ENCODE measurements around the gene ELFN1.

The ELFN1 gene

GRCh38 chr7:1665549-1666316, 4.3 kb upstream of the ELFN1 start:
- H3K4me3 ChIP-seq (ENCODE audit: low read depth, low read length), result peak overlapping the region; percentile 58
- peaks cover 3% of the 10 kb centered on the region; the same call in 1 of the 2 replicates for H3K36me3 ChIP-seq
- no peaks in the 10 kb centered on the region for H3K9me3 ChIP-seq (ENCODE audit: severe bottlenecking)
- DNase-seq, result peak; percentile 42
- TF ChIP-seq, protein P1, sequence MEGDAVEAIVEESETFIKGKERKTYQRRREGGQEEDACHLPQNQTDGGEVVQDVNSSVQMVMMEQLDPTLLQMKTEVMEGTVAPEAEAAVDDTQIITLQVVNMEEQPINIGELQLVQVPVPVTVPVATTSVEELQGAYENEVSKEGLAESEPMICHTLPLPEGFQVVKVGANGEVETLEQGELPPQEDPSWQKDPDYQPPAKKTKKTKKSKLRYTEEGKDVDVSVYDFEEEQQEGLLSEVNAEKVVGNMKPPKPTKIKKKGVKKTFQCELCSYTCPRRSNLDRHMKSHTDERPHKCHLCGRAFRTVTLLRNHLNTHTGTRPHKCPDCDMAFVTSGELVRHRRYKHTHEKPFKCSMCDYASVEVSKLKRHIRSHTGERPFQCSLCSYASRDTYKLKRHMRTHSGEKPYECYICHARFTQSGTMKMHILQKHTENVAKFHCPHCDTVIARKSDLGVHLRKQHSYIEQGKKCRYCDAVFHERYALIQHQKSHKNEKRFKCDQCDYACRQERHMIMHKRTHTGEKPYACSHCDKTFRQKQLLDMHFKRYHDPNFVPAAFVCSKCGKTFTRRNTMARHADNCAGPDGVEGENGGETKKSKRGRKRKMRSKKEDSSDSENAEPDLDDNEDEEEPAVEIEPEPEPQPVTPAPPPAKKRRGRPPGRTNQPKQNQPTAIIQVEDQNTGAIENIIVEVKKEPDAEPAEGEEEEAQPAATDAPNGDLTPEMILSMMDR (IDR thresholded peaks at IDR 0.05; ENCODE audit: low read depth, low read length), result no peak
- no peaks in the 10 kb centered on the region for H3K27me3 ChIP-seq (ENCODE audit: insufficient read depth, low read depth, severe bottlenecking)
- peak overlapping the region; percentile 94 for H3K27ac ChIP-seq

- Histone ChIP-seq H3K4me3 (ENCODE audit: low read depth, low read length) (peak overlapping the region; percentile 58), H3K9me3 (ENCODE audit: severe bottlenecking) (no peaks in the 10 kb centered on the region), H3K27me3 (ENCODE audit: insufficient read depth, low read depth, severe bottlenecking) (no peaks in the 10 kb centered on the region), H3K27ac (peak overlapping the region; percentile 94), H3K36me3 (peaks cover 3% of the 10 kb centered on the region; the same call in 1 of the 2 replicates)
- TF ChIP-seq, protein P1 (IDR thresholded peaks at IDR 0.05; ENCODE audit: low read depth, low read length), result no peak
- peak; percentile 16 for DNase-seq
Measured at GRCh38 chr7:1666317-1666822, 3.7 kb upstream of the ELFN1 start.

GRCh38 chr7:1666823-1667565, 3.1 kb upstream of the ELFN1 start:
- peak overlapping the region; percentile 94 for H3K27ac ChIP-seq
- no peaks in the 10 kb centered on the region for H3K27me3 ChIP-seq (ENCODE audit: insufficient read depth, low read depth, severe bottlenecking)
- H3K4me3 ChIP-seq (ENCODE audit: low read depth, low read length), result peak overlapping the region; percentile 58
- H3K36me3 ChIP-seq, result peaks cover 4% of the 10 kb centered on the region; the same call in 1 of the 2 replicates
- TF ChIP-seq, protein P1 (IDR thresholded peaks at IDR 0.05; ENCODE audit: low read depth, low read length), result no peak
- H3K9me3 ChIP-seq (ENCODE audit: severe bottlenecking), result no peaks in the 10 kb centered on the region
- peak; percentile 38 for DNase-seq

GRCh38 chr7:1667566-1668395, 2.3 kb upstream of the ELFN1 start:
- no peaks in the 10 kb centered on the region for H3K27me3 ChIP-seq (ENCODE audit: insufficient read depth, low read depth, severe bottlenecking)
- H3K27ac ChIP-seq, result peak overlapping the region; percentile 94
- peak; percentile 84 for DNase-seq
- H3K9me3 ChIP-seq (ENCODE audit: severe bottlenecking), result no peaks in the 10 kb centered on the region
- peak overlapping the region; percentile 58 for H3K4me3 ChIP-seq (ENCODE audit: low read depth, low read length)
- H3K36me3 ChIP-seq, result peaks cover 10% of the 10 kb centered on the region
- TF ChIP-seq, protein P1 (IDR thresholded peaks at IDR 0.05; ENCODE audit: low read depth, low read length), result no peak

- Histone ChIP-seq H3K9me3 (ENCODE audit: severe bottlenecking) (no peaks in the 10 kb centered on the region), H3K36me3 (peaks cover 11% of the 10 kb centered on the region), H3K27me3 (ENCODE audit: insufficient read depth, low read depth, severe bottlenecking) (no peaks in the 10 kb centered on the region), H3K27ac (peak overlapping the region; percentile 94), H3K4me3 (ENCODE audit: low read depth, low read length) (peak overlapping the region; percentile 58)
- TF ChIP-seq, protein P1 (IDR thresholded peaks at IDR 0.05; ENCODE audit: low read depth, low read length), result no peak
- DNase-seq, result peak; percentile 47
Measured at GRCh38 chr7:1668396-1669063, 1.5 kb upstream of the ELFN1 start.
